HepG2 (cell line): ENCODE data around the gene PRR22. TPM values are rescaled to one million over a fixed set of nuclear protein-coding genes. Genes with fewer than 3 reads are reported as not detected.

Experiments used
- ATAC-seq: fragments of 200-7000 bp; cut with Tn5 transposase; 3 replicates; pipeline ENCODE4 v1.9.1; 2020; ENCODE audit warnings: mild to moderate bottlenecking, moderate library complexity
- BruUV-seq: library from RNA; stranded (reverse); fragments of 400-500 nt; replicated peaks from 2 replicates; lab custom pipeline; 2021; lab: Mats Ljungman, UMichigan
- CTCF ChIA-PET: fragments of 300-600 bp; formaldehyde crosslinking; extraction: SDS; loops from one replicate; lab custom pipeline; 2021; ENCODE audit warnings: low total read pairs, inconsistent platforms, low intra/inter-chr PET ratio; lab: Yijun Ruan, JAX
- POLR2A ChIA-PET: fragments of 350-600 bp; sonication (Branson Sonifier 250); formaldehyde crosslinking; loops from one replicate; lab custom pipeline; 2020; ENCODE audit warnings: antibody characterized with exemption, inconsistent platforms; lab: Yijun Ruan, JAX
- DNase-seq: peaks from one replicate; pipeline ENCODE4 v3.0.0-alpha.2; 2015; ENCODE audit warnings: low spot score
- FAIRE-seq: peaks from 3 replicates; lab custom pipeline; 2011; peaks lifted over from hg19 to GRCh38; lab: Jason Lieb, UNC
- H2AFZ ChIP-seq: one replicate; pipeline ENCODE4 v1.6.1; 2011; ENCODE audit warnings: low read length, inconsistent platforms
- H3K27ac ChIP-seq: fragments of 300-600 bp; 3 replicates; pipeline ENCODE4 v1.8.0; 2011; ENCODE audit warnings: mixed run types, mild to moderate bottlenecking, mixed read lengths, low read length, inconsistent platforms; ENCODE audit not compliant: insufficient read depth; ENCODE audit errors: extremely low read length
- H3K27me3 ChIP-seq, 2 experiments: fragments of 200-600 bp in 1 of 2; 2 replicates in 1 of 2; 3 replicates in 1 of 2; pipeline versions ENCODE4 v1.6.0 to v1.8.0; 2011; ENCODE audit warnings: low read length in 2 of 2, mild to moderate bottlenecking in 2 of 2, moderate library complexity in 2 of 2, inconsistent platforms in 1 of 2; ENCODE audit not compliant: insufficient read depth in 2 of 2, control insufficient read depth in 1 of 2
- H3K36me3 ChIP-seq, 2 experiments: fragments of 200-600 bp in 1 of 2; replicated peaks in 1 of 2; 2 replicates in 1 of 2; 3 replicates in 1 of 2; pipeline versions ENCODE4 v1.5.1 to v1.8.0; 2011; ENCODE audit warnings: low read length in 2 of 2, inconsistent platforms in 1 of 2; ENCODE audit not compliant: insufficient read depth in 2 of 2, control insufficient read depth in 1 of 2
- H3K4me1 ChIP-seq: 2 replicates; pipeline ENCODE4 v1.5.1; 2012; ENCODE audit warnings: low read length, inconsistent platforms; ENCODE audit not compliant: insufficient read depth
- H3K4me2 ChIP-seq: 2 replicates; pipeline ENCODE4 v1.6.0; 2011; ENCODE audit warnings: low read depth, low read length, inconsistent platforms
- H3K4me3 ChIP-seq, 3 experiments: fragments of 200-600 bp in 1 of 3; sonication (generic), shearing (Covaris generic) in 1 of 3; replicated peaks in 1 of 3; 2 replicates each; pipeline ENCODE4 v1.5.1; 2011 to 2016; ENCODE audit warnings: low read length in 3 of 3, inconsistent platforms in 2 of 3, low read depth in 2 of 3, mild to moderate bottlenecking in 2 of 3, control low read depth in 1 of 3, mixed read lengths in 1 of 3; ENCODE audit not compliant: insufficient read depth in 1 of 3
- H3K79me2 ChIP-seq: one replicate; pipeline ENCODE4 v1.6.1; 2011; ENCODE audit warnings: low read length, inconsistent platforms; ENCODE audit not compliant: insufficient read depth
- H3K9ac ChIP-seq: 2 replicates; pipeline ENCODE4 v1.6.0; 2011; ENCODE audit warnings: mild to moderate bottlenecking, low read depth, low read length, inconsistent platforms; ENCODE audit not compliant: insufficient read depth
- H3K9me3 ChIP-seq: 2 replicates; pipeline ENCODE4 v1.5.1; 2012; ENCODE audit warnings: mild to moderate bottlenecking, low read length
- H4K20me1 ChIP-seq: 2 replicates; pipeline ENCODE4 v1.6.0; 2011; ENCODE audit warnings: inconsistent platforms, mild to moderate bottlenecking, low read length, moderate library complexity; ENCODE audit not compliant: insufficient read depth
- ELF1 ChIP-seq: sonication (generic); formaldehyde crosslinking; IDR thresholded peaks from 2 replicates; pipeline ENCODE4 v1.4.0; 2020; ENCODE audit warnings: missing genetic modification reagents
- ELF3 ChIP-seq: IDR thresholded peaks from 2 replicates; pipeline ENCODE4 v1.6.1; 2016; ENCODE audit warnings: missing genetic modification reagents, missing compliant biosample characterization
- KAT2B ChIP-seq: fragments of 150-350 bp; IDR thresholded peaks from 2 replicates; pipeline ENCODE4 v1.6.1; 2014; ENCODE audit warnings: low read depth, low read length, borderline replicate concordance
- PAX8 ChIP-seq: sonication (generic); formaldehyde crosslinking; IDR thresholded peaks from 2 replicates; pipeline ENCODE4 v1.8.0; 2022; ENCODE audit warnings: mild to moderate bottlenecking, missing genetic modification reagents, borderline replicate concordance
- ZNF230 ChIP-seq: sonication (generic); formaldehyde crosslinking; IDR thresholded peaks from 2 replicates; pipeline ENCODE4 v1.4.0; 2020; ENCODE audit warnings: mild to moderate bottlenecking, missing genetic modification reagents
- ZNF232 ChIP-seq: sonication (generic); formaldehyde crosslinking; IDR thresholded peaks from 2 replicates; pipeline ENCODE4 v1.4.0; 2020; ENCODE audit warnings: missing genetic modification reagents, borderline replicate concordance
- ZNF333 ChIP-seq: sonication (generic); formaldehyde crosslinking; IDR thresholded peaks from 2 replicates; pipeline ENCODE4 v1.4.0; 2020; ENCODE audit warnings: mild to moderate bottlenecking, missing genetic modification reagents, borderline replicate concordance
- ZNF33B ChIP-seq: sonication (generic); formaldehyde crosslinking; IDR thresholded peaks from 2 replicates; pipeline ENCODE4 v1.5.1; 2020; ENCODE audit warnings: mild to moderate bottlenecking, missing genetic modification reagents
- ZNF563 ChIP-seq: sonication (generic); formaldehyde crosslinking; IDR thresholded peaks from 2 replicates; pipeline ENCODE4 v1.8.0; 2022; ENCODE audit warnings: mild to moderate bottlenecking, moderate library complexity, missing genetic modification reagents
- ZNF724P ChIP-seq: sonication (generic); formaldehyde crosslinking; IDR thresholded peaks from 2 replicates; pipeline ENCODE4 v1.8.0; 2022; ENCODE audit warnings: missing genetic modification reagents, borderline replicate concordance
- WGBS: methylation state at CpG from one replicate; pipeline ENCODE4 v1.1.6; 2017; ENCODE audit warnings: low lambda C conversion rate; 5-methylcytosine and 5-hydroxymethylcytosine counted together
- in situ Hi-C: cut with HindIII; loops from 2 replicates; pipeline ENCODE4 v1.10.0; 2017; ENCODE audit warnings: low pct_unique_long_range_greater_than_20kb; ENCODE audit not compliant: extremely low pct_ligation_motif_present
- intact Hi-C: fragments of 100-400 bp; cut with micrococcal nuclease; formaldehyde crosslinking; loops from one replicate; pipeline ENCODE4 v1.10.0; 2022; ENCODE audit not compliant: unreplicated experiment
- polyA plus RNA-seq, 8 experiments: library from polyadenylated mRNA; depleted of rRNA in 3 of 8; stranded (reverse) in 7 of 8; unstranded in 1 of 8; fragments of >200 nt; fragmentation: Illumina TruSeq in 4 of 8; extraction: Trizol in 4 of 8; gene quantifications; 2 replicates each; pipeline versions ENCODE4 v1.2.1 to v1.2.3, GENCODE V29; 2011 to 2016; ENCODE audit warnings: low read depth in 4 of 8, missing spikeins in 1 of 8, mixed read lengths in 1 of 8; ENCODE audit not compliant: insufficient read depth in 1 of 8
- total RNA-seq, 5 experiments: library from RNA; depleted of rRNA; stranded (reverse); fragments of >200 nt; fragmentation: Illumina TruSeq; extraction: Trizol; gene quantifications; 2 replicates each; pipeline ENCODE4 v1.2.3, GENCODE V29; 2016; ENCODE audit warnings: low read depth in 1 of 5
- TF ChIP-seq, protein P1 (sequence below): sonication (generic); formaldehyde crosslinking; IDR thresholded peaks from 2 replicates; pipeline ENCODE4 v1.5.0; 2020; ENCODE audit warnings: missing genetic modification reagents
- TF ChIP-seq, protein P2 (sequence below): sonication (generic); formaldehyde crosslinking; IDR thresholded peaks from 2 replicates; pipeline ENCODE4 v1.8.1; 2023; ENCODE audit warnings: mild to moderate bottlenecking, inconsistent platforms, moderate library complexity, missing genetic modification reagents, borderline replicate concordance
- TF ChIP-seq, protein P3 (sequence below): sonication (generic); formaldehyde crosslinking; conservative IDR thresholded peaks from 2 replicates; pipeline ENCODE4 v1.4.0; 2020; ENCODE audit warnings: missing genetic modification reagents
- TF ChIP-seq, protein P4 (sequence below): sonication (generic); formaldehyde crosslinking; IDR thresholded peaks from 2 replicates; pipeline ENCODE4 v1.4.0; 2020; ENCODE audit warnings: mild to moderate bottlenecking, missing genetic modification reagents

PRR22 gene
- total and polyA plus RNA-seq, 2 of the 13 experiments (the other 11 are each of a cell fraction or from before 2014, with no cell fraction given), result 0.84 to 2.3 TPM

DNA sequence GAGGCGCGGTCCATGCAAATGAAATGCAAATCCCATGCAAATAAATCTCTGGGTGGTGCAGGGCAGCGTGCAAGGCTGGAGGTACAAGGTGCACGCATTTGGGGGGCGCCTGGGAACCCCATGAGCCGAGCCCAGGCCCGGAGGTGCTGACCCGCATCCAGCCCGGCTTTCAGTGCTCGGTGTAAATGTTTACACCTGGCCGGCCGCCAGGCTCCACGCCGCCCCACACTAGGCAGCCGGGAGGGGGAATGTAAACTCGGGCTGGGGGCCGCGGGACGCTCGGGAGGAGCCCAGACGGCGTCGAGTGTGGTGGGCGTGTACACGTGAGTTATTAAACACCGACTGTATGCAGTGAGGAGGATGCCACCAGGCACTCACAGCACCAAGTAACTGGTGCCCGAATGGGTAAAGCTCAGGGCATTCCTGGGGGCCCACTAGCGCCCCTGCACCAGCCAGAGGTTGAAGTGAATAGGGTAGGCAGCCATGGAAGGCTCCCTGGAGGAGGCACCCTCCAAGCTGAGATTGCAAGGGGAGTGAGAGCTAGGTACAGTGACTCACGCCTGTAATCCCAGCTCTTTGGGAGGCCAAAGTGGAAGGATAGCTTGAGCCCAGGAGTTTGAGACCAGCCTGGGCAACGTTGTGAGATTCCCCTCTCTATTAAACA lies 37.8 kb upstream of the PRR22 start:
- ATAC-seq, result peak; percentile 7; the same call in 2 of the 3 replicates
- Histone ChIP-seq H3K27me3 (no peaks in the 10 kb centered on the region), H3K27ac (no peak overlapping the region), H2AFZ (no peak overlapping the region), H3K9ac (no peak overlapping the region), H3K79me2 (no peaks in the 10 kb centered on the region), H3K4me3 (peak overlapping the region in 1 of 3 experiments; percentile 42; a peak in 1 of 6 replicates), H3K9me3 (no peaks in the 10 kb centered on the region), H4K20me1 (peaks cover 2% of the 10 kb centered on the region; the same call in 1 of the 2 replicates), H3K4me1 (peaks cover 37% of the 10 kb centered on the region), H3K4me2 (peak overlapping the region; percentile 58), H3K36me3 (no peaks in the 10 kb centered on the region)
- POLR2A ChIA-PET, result interaction anchor here (0.9 to 1.2 kb wide), 3 partner anchors 11 to 18 kb away, joined by 3 to 4 read pairs (median 4); partner anchors contain the start of gene NRTN
- CTCF ChIA-PET, result interaction anchor here (1.7 to 2.3 kb wide), 2 partner anchors 17 to 70 kb away, joined by 5 to 30 read pairs; partner anchors contain the start of gene NRTN
- no peak for DNase-seq
- intact Hi-C loops, result no loop called here
- BruUV-seq, result no TSS peak
- 10% methylated on average over 21 of the region's 30 CpGs for WGBS
- in situ Hi-C loops, result no loop called here
- no peak for FAIRE-seq
- TF ChIP-seq, protein P1, sequence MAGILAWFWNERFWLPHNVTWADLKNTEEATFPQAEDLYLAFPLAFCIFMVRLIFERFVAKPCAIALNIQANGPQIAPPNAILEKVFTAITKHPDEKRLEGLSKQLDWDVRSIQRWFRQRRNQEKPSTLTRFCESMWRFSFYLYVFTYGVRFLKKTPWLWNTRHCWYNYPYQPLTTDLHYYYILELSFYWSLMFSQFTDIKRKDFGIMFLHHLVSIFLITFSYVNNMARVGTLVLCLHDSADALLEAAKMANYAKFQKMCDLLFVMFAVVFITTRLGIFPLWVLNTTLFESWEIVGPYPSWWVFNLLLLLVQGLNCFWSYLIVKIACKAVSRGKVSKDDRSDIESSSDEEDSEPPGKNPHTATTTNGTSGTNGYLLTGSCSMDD (CRISPR knock-in tag), result no peak
- TF ChIP-seq ZNF724P, result no peak
- TF ChIP-seq ZNF563 (CRISPR knock-in tag), result no peak
- TF ChIP-seq, protein P2, sequence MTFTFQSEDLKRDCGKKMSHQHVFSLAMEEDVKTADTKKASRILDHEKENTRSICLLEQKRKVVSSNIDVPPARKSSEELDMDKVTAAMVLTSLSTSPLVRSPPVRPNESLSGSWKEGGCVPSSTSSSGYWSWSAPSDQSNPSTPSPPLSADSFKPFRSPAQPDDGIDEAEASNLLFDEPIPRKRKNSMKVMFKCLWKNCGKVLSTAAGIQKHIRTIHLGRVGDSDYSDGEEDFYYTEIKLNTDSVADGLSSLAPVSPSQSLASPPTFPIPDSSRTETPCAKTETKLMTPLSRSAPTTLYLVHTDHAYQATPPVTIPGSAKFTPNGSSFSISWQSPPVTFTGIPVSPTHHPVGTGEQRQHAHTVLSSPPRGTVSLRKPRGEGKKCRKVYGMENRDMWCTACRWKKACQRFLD (CRISPR knock-in tag), result no peak
- TF ChIP-seq ZNF33B (CRISPR knock-in tag), result no peak
- no peak for TF ChIP-seq ZNF232 (CRISPR knock-in tag)
- no peak for TF ChIP-seq KAT2B
- TF ChIP-seq ELF3 (CRISPR knock-in tag), result no peak
- TF ChIP-seq ZNF230, result no peak
- TF ChIP-seq ELF1 (CRISPR knock-in tag), result no peak
- no peak for TF ChIP-seq ZNF333 (CRISPR knock-in tag)
- TF ChIP-seq PAX8 (CRISPR knock-in tag), result no peak
- TF ChIP-seq, protein P3, sequence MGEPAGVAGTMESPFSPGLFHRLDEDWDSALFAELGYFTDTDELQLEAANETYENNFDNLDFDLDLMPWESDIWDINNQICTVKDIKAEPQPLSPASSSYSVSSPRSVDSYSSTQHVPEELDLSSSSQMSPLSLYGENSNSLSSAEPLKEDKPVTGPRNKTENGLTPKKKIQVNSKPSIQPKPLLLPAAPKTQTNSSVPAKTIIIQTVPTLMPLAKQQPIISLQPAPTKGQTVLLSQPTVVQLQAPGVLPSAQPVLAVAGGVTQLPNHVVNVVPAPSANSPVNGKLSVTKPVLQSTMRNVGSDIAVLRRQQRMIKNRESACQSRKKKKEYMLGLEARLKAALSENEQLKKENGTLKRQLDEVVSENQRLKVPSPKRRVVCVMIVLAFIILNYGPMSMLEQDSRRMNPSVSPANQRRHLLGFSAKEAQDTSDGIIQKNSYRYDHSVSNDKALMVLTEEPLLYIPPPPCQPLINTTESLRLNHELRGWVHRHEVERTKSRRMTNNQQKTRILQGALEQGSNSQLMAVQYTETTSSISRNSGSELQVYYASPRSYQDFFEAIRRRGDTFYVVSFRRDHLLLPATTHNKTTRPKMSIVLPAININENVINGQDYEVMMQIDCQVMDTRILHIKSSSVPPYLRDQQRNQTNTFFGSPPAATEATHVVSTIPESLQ (CRISPR knock-in tag), result no peak
- TF ChIP-seq, protein P4, sequence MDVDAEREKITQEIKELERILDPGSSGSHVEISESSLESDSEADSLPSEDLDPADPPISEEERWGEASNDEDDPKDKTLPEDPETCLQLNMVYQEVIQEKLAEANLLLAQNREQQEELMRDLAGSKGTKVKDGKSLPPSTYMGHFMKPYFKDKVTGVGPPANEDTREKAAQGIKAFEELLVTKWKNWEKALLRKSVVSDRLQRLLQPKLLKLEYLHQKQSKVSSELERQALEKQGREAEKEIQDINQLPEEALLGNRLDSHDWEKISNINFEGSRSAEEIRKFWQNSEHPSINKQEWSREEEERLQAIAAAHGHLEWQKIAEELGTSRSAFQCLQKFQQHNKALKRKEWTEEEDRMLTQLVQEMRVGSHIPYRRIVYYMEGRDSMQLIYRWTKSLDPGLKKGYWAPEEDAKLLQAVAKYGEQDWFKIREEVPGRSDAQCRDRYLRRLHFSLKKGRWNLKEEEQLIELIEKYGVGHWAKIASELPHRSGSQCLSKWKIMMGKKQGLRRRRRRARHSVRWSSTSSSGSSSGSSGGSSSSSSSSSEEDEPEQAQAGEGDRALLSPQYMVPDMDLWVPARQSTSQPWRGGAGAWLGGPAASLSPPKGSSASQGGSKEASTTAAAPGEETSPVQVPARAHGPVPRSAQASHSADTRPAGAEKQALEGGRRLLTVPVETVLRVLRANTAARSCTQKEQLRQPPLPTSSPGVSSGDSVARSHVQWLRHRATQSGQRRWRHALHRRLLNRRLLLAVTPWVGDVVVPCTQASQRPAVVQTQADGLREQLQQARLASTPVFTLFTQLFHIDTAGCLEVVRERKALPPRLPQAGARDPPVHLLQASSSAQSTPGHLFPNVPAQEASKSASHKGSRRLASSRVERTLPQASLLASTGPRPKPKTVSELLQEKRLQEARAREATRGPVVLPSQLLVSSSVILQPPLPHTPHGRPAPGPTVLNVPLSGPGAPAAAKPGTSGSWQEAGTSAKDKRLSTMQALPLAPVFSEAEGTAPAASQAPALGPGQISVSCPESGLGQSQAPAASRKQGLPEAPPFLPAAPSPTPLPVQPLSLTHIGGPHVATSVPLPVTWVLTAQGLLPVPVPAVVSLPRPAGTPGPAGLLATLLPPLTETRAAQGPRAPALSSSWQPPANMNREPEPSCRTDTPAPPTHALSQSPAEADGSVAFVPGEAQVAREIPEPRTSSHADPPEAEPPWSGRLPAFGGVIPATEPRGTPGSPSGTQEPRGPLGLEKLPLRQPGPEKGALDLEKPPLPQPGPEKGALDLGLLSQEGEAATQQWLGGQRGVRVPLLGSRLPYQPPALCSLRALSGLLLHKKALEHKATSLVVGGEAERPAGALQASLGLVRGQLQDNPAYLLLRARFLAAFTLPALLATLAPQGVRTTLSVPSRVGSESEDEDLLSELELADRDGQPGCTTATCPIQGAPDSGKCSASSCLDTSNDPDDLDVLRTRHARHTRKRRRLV (CRISPR knock-in tag), result peak; percentile 96
